HTR-8/SVneo (cell line): ENCODE data around the gene FREY1.

Source experiments
- DNase-seq: peaks from one replicate; pipeline ENCODE4 v3.0.0; 2011; ENCODE audit warnings: low spot score, mixed read lengths; ENCODE audit not compliant: insufficient read length
- FAIRE-seq: peaks from 2 replicates; lab custom pipeline; 2011; peaks lifted over from hg19 to GRCh38; lab: Jason Lieb, UNC

The FREY1 gene, protein sequence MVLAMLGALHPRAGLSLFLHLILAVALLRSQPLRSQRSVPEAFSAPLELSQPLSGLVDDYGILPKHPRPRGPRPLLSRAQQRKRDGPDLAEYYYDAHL

DNA sequence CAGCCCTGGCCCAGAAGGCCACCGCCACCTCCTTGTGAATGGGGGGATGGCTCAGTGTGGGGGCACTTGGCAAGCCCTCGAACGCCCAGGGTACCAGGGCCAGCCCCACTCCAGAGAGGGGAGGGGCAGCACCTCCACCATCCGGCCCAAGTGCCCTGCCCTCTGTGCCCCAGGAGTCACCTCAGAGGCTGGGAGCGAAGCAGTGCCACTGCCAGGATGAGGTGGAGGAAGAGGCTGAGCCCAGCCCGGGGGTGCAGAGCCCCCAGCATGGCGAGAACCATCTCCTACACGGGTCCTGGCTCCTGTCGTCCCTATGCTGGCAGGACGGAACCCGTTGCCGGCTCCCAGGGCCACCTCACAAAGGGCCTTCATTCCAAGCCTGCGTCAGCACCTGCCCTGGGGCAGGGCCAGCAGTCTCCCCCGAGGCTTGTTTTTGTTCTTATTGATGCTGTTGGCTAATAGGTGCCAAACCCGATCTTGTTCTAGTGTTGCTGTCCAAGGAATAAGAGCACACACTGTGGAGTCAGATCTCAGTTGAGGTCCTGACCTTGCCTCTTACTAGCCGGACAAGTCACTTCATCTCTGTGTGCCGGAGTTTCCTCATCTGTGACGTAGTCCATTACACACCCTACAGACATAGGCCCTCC lies at the start of gene FREY1:
TSS of gene FREY1 (minus strand) at position 307 of the 647 bp plus-strand sequence. CDS start at position 281, 26 bp downstream.
- FAIRE-seq: no peak
- no peak for DNase-seq

DNA sequence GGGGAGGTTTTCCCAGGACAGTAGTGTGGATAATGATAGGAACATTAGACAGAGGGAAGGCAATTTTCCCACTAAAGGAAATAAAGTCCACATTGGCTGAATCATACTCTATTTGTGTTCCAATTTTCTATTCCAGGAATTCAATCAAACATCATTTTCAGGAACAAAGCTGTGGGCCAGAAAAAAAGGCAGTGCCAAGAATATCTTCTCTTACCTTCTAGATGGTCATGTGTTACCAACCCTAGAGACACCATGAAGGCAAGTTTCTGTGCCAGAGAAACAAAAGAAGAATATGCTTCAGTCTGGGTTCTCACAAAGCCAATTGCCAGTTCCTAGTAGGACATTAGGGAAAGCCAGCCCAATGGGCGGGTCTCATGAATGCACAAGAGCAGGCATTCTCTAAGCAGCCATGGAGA lies 42.9 kb upstream of the FREY1 start:
- FAIRE-seq (no peak), DNase-seq (no peak)

DNA sequence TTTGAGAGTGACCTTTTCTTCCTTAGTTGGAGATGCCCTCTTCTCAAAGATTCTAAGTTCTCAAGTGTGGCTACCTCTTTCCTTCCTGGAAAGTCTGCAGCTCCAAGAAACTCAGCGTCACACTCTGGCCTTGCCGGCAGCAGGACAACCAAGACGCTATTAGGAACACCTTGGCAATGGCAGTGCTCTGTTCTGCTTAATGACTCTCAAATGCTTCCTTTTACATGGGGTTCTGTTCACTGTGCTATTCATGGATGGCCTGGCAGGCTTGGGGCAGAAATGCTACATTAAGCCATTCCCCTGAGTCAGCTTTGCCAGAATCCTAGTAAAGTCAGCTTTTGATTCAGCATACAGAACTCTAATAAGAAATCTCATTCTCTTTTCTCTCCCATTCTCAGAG lies 41.3 kb upstream of the FREY1 start:
- FAIRE-seq (no peak), DNase-seq (no peak)

DNA sequence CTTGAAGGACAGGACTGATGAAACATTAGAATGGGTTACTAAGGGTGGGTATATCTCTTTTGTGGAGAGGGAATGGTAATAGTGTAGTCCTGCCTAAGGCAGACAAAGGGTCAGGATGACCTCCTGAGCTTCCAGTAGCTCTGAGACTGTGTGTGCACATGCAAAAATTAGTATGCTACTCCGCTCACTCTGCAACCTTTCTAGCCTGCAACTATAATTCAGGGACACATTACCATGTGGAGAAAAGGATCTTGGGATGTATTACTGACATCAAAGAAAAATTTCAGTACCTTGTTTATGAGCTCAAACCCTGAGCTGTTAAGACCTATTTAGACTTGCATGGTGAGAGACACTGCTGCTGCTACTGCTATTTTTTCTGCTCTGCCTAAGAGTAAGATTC lies 40.8 kb upstream of the FREY1 start:
- no peak for DNase-seq
- no peak for FAIRE-seq

DNA sequence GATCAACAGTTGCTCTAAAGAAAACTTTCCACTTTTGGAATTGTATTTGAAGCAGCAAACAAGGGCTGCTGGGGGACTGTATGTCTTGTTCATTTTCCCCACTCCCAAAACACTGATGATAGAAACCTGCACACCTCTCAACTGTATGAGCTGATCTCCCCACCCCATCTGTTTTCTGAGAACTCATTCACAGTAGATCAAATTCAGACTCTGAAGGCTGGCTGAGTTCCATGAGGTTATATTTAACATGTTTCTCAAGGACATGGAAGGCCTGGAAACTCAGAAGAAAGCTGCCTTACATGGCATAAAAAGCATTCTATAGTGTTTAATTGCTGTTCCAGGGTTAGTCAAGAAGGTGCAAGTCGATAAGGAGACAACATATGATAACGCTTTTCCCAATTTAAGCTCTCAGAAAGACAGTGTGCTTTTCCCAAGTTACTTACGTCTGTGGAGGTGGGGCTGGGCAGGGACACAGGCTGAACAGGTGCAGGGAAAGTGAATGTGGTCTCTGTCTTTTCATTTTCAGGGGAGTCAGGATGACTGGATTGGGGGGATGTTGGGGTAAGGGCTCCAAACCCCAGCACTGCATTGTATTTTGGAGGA lies 38.4 kb upstream of the FREY1 start:
- DNase-seq: no peak
- no peak for FAIRE-seq

DNA sequence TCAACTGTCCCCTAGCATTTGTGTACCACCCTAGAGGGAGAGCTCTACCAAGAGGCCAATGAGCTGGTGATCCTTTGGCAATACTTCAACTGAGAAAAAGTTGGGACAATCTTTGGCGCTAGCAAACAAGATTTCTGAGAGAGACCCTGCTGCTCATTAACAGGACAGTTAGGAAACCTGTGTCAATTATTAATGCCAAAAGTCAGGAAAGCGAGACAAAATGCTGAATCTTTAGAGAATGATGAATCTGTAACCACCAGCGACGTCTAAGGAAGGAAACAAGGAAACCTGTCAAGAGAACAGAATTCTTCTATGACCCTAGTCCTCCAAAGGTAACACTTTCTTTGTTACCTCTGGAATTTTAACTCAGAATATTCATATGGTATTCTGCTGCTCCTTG lies 35.3 kb upstream of the FREY1 start:
- FAIRE-seq (no peak), DNase-seq (no peak)

DNA sequence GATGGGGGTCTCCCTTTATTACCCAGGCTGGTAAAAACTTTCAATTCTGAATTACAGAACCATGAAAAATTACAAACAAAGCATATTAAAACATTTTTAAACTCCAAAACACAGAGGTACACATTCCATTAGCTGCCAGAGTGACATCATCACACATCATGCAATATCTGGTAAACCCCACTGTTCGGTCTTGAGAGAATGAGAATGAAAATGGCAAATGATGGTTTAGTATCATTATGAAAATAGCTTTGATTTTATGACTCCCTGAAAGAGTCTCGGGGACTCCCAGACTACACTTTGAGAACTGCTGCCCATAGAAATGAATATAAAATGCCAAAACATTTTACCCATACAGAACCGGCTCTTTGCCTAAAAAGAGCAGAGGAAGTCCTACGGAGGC lies 34.2 kb upstream of the FREY1 start:
- FAIRE-seq (no peak), DNase-seq (no peak)

DNA sequence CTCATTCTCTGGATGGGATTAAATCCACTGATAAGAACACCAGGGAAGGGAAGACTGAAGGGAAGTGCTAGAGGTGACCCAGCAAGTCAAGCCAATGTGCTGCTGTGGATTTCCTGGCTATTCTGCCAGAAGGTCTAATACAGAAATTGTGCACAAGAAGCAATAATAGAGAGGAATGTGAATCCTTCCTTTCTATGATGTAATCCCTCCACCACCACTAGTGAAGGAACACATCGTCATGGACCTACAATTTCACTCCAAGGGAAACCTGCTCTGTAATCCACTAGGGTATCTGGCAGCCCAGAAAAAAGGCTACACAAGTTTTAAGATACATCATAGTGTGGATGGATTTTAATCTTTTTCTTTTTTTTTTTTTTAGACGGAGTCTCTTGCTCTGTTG lies 32.8 kb upstream of the FREY1 start:
- FAIRE-seq (no peak), DNase-seq (no peak)

DNA sequence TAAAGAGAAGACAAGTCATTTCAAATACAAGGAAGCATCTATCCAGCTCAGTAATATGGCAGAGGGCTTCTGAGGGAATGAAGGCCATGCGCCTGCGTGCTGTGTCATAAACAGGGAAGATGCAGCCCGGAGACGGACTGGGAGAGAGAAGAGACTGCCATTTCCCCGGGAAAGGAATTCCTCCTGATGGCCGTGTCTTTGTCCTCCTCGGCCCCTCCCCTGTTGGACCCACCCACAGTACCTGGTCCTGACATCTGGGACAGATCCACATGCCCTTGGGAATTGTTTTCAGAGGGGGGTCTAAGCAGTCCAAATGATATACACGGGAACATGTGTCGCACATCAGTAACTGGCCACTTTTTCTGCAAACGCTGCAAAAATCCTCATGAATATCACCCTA lies 30.8 kb upstream of the FREY1 start:
- DNase-seq (no peak), FAIRE-seq (no peak)

DNA sequence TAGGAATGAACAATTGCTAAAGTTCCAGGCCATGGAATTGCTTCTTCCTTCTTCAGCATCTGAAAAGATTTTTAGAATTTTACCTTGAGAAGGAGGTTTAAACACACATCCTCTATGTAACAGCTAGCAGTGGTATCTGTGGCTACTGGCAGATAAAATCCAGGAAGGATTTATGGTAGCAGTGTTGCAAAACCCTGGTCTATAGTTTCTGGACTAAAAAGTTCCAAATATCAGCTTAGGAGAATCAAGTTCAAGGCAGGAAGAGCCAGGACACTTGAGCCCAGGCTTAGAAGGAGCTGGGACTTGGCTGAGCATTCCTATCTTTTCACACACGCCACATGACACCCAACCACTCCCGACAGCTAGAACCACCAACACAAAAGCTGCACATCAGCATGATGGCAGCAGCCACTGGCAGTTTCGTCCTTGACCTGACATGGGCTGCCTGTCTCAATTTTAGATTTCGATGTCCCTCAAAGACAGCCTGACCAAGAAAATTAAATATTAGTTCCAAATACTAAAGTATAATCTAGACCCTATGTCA lies 29.5 kb upstream of the FREY1 start:
- no peak for FAIRE-seq

DNA sequence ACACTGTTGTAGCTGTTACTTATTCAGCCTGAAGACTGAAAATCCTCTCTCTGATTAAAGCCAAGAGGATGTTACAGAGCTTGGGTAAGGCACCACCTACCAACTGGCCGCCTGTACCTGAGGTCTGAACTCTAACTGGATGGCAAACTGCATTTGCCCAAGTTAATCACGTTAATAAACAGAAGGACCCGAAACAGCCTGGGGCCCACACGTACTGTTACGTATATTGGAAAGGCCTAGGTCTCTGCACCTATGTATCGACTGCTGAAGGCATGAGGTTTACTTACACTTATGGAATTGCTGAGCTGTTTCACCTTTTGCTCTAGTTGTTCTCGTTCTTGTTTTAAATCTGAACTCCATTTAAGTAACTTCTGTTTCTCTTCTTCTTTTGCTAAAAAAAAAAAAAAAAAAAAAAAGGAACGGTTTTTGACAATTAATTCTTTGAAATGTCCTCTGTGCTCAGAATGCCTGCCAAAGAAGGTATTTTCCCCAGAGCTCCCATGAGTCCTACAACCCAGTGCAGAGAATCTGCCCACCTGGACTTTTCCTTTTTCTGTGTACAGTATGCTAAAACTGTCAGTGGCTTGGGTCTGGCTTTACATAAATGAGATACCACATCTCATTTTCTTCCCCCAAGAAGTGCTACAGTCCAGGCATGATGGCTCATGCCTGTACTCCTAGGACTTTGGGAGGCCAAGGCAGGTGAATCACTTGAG lies 28.4 kb upstream of the FREY1 start:
- DNase-seq (no peak), FAIRE-seq (no peak)

More for the DNA sequence above, 29.5 kb upstream of the FREY1 start:
- no peak for DNase-seq

DNA sequence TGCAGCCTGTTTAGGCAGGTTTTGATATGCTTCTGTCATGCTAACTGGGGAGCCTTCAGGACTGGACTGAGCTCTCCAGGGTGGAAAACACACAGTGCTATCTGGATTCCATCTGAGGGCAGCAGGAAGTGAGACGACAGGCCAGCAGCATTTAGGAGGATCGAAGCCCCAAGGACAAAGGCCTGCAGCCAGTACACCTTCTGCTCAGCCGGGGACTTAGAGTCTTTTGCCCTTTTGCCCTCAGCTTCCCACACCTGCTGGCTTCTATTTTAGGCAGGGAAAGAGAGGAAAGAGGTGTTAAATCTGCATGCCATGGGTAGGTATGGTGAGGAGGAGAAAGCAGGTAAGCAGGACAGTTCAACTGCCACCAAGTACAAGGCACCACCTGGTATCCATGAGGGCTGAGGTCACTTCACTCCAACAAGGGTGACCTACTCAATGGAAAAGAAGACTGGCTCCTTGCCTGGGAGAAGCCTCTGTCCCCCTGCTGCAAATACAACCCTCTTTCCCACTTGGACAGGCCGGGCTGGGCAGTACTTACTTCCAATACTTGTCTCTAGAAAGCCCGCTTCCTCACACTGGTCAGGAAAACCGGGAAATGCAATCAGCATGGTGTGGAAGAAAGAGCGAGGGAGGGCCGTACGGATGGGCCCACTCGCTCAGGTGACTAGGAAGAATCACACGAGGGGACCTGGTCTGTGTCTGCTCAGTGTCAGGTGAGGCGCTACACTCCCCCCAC lies 27.7 kb upstream of the FREY1 start:
- no peak for FAIRE-seq
- DNase-seq: no peak

DNA sequence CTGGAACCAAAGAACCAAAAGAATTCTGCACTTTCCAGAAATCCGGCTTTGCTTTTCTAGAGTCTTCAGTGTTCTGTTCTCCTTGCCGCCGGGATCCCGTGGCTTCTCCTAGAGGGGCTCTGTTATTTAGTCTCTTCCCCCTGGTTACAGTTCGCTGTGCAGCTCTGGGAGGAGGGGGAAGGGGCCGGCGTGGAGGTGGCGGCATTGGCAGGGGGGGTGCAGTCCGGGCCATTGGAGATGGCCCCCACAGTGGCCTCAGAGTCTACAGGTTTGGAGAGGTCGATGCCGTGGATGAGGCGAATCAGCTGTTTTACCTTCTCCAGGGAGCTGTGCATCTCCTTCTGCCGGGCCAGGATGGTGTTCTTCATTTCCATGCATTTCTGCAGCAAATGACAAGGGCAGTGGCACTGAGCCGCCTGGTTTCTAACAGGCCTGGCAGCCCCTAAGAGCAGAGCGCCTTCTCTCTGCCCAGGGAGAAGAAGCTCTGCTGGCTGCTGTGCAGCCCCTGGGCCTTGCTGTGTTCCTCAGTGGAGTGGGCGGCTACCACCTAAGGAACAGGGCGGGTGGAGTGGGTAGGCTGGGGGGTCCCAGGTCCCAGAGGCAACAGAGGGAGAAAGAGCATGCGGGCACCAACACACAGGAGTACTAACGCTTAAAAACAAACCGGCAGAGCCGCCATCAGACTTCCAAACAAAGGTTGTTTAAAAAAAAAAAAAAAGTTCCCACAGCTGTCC lies 26.9 kb upstream of the FREY1 start:
- DNase-seq (no peak), FAIRE-seq (no peak)

DNA sequence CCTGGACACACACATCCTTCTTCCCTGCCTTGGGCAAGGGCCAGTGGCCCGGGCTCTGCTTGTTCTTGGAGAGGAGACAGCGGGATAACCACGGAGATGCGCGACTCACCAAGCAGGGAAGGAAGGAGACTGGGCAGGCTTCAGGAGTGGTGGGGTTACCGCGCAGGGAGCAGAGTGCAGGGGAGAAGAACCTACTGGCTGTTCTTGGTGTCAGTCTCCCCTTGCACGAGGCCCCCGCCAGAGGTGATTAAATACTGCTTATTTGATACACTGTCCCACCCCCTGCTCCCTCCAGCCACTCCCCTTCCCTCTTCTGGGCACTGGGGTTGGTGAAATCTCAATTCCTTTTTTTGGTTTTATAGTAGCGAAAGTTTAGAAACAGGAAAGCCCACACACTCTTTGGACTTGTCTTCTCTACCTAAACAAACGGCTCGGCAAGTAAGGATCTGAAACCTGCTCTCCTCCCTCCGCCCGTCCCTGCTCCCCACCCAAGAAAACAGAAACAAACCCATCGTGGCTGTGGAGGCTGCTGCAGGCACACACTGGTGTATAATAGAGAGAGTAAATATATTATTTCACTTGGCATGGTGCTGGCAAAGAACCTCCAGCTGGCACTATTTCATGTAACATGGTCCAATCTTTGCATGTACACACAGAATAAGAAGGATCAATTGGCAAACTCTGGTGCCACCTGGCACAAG lies 26.2 kb upstream of the FREY1 start:
- no peak for FAIRE-seq
- DNase-seq: no peak

DNA sequence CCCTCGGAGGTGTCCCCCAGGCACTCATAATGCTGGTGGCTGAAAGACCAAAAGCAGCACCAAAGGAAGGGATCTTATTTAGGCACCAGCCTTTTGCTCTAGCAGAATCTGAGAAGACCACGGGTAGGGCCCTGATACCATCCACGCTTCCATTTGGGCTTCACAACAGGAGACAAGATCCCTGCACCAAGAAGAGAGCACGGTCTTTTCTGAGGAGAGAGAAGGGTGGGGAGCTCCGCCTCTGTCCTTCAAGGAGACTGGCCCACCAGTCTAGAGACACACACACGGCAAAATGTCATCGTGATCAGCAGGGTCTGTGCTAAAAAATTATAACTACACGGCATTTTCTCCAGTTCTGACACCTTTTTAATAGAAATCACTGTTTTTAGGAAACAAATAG lies 25.1 kb upstream of the FREY1 start:
- FAIRE-seq (no peak), DNase-seq (no peak)

DNA sequence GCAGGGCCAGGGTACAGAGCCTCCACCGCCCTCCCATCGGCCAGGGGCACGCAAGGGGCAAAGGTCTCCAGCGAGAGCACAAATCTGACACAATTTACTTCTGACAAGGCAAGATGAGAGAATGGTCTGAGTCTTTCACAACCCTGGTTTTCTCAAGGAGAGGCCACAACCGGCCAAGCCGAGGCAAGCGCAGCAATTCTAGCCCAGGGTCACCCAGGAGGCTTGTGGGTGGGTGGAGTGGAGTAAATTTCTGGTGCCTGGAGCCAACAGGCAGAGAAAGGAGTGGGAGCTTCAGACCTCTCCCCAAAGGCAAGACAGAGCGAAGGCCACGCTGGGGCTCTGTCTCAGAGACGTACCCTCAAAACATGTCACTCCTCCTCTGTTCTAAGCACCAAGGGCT lies 24.7 kb upstream of the FREY1 start:
- FAIRE-seq: no peak
- DNase-seq: no peak

DNA sequence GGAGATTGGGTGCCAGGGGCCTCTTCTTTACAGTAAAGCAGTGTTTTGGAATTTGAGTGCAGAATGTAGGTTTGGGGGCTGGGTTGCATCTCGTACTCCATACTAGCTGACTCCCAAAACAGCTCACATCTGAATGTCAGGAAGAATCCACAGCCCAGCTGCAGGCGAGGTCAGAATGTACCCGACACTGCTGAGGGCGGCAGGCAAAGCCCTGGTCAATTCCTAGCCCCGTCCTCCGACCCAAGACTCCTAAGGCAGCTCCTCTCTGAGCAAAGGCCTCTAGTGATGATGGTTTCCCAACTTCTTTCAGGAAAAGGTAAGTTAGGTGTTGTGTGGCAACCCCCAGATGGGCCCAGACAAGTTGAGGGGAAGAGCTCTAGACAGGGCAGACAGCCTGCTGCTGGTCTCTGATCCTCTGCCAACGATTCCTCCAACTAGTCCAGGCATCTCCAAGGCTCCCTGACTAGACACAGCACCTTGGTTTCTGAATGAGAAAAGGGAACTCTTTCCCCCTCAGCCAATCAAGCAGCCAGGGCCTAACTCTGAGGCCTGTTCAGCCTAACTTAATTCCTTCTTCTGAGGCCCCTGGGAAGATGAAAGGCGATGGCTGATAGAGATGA lies 24.0 kb upstream of the FREY1 start:
- no peak for FAIRE-seq
- DNase-seq: no peak

DNA sequence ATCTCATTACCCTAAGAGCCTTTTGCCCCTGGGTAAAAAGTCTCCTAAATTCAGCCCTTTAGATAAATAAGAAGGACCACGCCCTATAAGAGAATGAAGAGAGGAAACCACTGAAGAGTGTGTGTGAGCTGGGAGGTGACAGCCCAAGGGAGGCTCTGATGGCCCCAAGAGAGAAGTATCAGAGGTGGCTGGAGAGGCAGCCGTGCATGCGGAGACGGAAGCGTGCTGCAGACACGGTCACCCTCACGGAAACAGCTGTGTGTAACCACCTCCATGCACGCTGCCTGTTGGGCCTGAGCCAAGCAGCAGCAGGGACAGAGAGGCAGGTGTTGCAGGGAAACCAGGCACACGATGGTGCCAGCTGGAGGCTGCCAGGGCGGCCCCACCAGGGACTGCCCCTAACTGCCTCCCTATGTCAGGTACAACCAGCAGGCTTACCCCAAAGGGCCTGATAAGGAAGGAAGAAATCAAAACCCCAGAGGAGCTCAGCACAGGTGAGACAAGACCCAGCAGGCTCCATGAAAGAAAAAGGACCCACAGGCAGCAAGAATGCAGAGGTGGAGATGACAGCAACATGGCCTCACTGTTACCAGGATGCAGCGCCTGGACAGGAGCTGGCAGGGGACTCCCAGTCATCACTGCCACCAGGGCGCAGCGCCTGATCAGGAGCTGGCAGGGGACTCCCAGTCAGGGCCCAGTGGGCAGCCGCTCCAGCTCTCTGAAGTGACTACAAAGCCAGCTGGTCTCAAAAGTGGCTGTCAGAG lies 23.1 kb upstream of the FREY1 start:
- DNase-seq: no peak
- FAIRE-seq: no peak
